ENCODE results near the gene GBX2.

The GBX2 gene

DNA sequence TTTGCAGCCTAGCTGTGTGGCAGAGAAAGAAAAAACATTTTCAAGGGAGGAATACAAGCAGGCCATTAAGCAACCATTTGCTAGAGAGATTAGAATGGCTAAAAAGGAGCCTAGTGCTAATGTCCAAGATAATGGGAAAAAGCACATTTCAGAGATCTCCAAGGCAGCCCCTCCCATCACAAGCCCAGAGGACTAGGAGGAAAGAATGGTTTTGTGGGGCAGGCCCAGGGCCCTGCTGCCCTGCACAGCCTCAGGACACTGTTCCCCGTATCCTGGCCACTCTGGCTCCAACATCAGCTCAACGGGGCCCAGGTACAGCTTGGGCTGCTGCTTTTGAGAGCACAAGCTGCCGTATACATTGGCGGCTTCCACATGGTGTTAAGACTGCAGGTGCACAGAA, 16.5 kb upstream of the GBX2 start:
- Histone ChIP-seq H4K8ac (ENCODE audit: low read depth, low read length) (no peak overlapping the region), H3K27me3 (ENCODE audit: control insufficient read depth in 3 of 3, insufficient read depth in 3 of 3, low read depth in 1 of 3, low read length in 3 of 3) (peaks cover 0 to 7% (median under 1%) of the 10 kb centered on the region in 3 experiments), H3K36me3 (replicated peaks in 1 of 2; ENCODE audit: control insufficient read depth in 2 of 2, insufficient read depth in 2 of 2, low read length in 2 of 2) (no peaks in the 10 kb centered on the region), H2BK5ac (ENCODE audit: low read length) (no peak overlapping the region), H3K4me2 (ENCODE audit: insufficient read depth, low read length, poor library complexity, severe bottlenecking) (no peak overlapping the region), H3K18ac (ENCODE audit: low read length) (no peak overlapping the region), H4K91ac (ENCODE audit: low read depth, low read length, poor library complexity) (no peak overlapping the region), H3K23ac (ENCODE audit: low read depth, low read length, poor library complexity) (no peak overlapping the region), H3K9ac (ENCODE audit: low read depth, low read length, poor library complexity) (no peak overlapping the region), H2BK120ac (ENCODE audit: low read depth, low read length) (no peak overlapping the region), H3K79me1 (ENCODE audit: low read depth, low read length) (no peaks in the 10 kb centered on the region), H3K4ac (ENCODE audit: low read length) (no peak overlapping the region), H2AK5ac (ENCODE audit: low read depth, low read length) (no peak overlapping the region), H2AFZ (ENCODE audit: low read length) (no peak overlapping the region), H2BK12ac (ENCODE audit: low read length) (no peak overlapping the region), H3K4me1 (ENCODE audit: control insufficient read depth in 2 of 2, insufficient read depth in 1 of 2, low read depth in 1 of 2, low read length in 2 of 2) (no peaks in the 10 kb centered on the region), H3K27ac (replicated peaks; ENCODE audit: low read length) (no peak overlapping the region), H3K4me3 (ENCODE audit: low read length in 2 of 2) (no peak overlapping the region), H3K9me3 (replicated peaks in 1 of 2; ENCODE audit: control insufficient read depth in 2 of 2, insufficient read depth in 1 of 2, low read depth in 1 of 2, low read length in 2 of 2) (peaks cover 2 to 13% of the 10 kb centered on the region in 2 donors), H3K14ac (ENCODE audit: low read length) (no peak overlapping the region), H2BK15ac (ENCODE audit: low read length) (no peak overlapping the region)
- DNase-seq (ENCODE audit: low spot score) = no peak
- WGBS, 2 donors (ENCODE audit: extremely low coverage in 2 of 2, insufficient read length in 2 of 2, insufficient replicate concordance in 1 of 2) = no CpG with 5 or more reads among the region's 4 CpGs

DNA sequence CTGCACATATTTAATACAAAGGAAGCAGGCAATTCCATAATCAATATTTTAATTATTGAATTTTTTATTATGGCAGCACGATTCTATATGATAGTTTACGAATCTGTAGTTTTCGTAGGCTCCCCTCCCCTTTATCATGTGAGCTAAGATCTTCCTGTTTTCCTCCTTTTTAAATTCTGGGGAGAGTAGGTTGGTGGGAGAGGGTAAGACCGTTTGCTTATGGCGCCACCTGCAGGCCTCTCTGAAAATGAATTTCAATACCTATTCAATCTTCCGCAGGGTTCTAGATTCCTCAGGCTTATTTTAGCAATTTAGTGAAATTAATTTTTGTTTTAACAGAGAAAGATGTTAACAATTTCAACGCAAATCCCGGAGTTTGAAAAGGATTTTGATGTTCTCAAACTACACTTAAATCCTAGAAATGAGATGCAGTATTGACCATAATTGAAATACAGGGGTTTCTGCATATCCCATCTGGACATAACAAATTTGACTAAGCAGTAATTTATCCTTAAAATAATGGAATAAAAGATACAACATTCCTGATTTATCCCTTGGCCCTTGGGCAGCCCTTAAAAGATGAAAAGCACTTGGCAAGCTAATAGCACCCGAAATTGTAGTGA, 12.8 kb upstream of the GBX2 start:
- H4K91ac ChIP-seq (ENCODE audit: low read depth, low read length, poor library complexity) = no peak overlapping the region
- peaks cover 0 to 34% (median 3%) of the 10 kb centered on the region in 3 experiments for H3K27me3 ChIP-seq (ENCODE audit: control insufficient read depth in 3 of 3, insufficient read depth in 3 of 3, low read depth in 1 of 3, low read length in 3 of 3)
- H3K9ac ChIP-seq (ENCODE audit: low read depth, low read length, poor library complexity) = no peak overlapping the region
- no peak overlapping the region for H4K8ac ChIP-seq (ENCODE audit: low read depth, low read length)
- WGBS, 2 donors (ENCODE audit: extremely low coverage in 2 of 2, insufficient read length in 2 of 2, insufficient replicate concordance in 1 of 2) = no CpG with 5 or more reads among the region's 9 CpGs
- H2BK15ac ChIP-seq (ENCODE audit: low read length) = no peak overlapping the region
- no peak overlapping the region for H2AK5ac ChIP-seq (ENCODE audit: low read depth, low read length)
- H3K4ac ChIP-seq (ENCODE audit: low read length) = no peak overlapping the region
- no peak overlapping the region for H3K18ac ChIP-seq (ENCODE audit: low read length)
- no peak overlapping the region for H3K4me3 ChIP-seq (ENCODE audit: low read length in 2 of 2)
- no peak overlapping the region for H2BK5ac ChIP-seq (ENCODE audit: low read length)
- no peak overlapping the region for H2AFZ ChIP-seq (ENCODE audit: low read length)
- no peak overlapping the region for H3K4me2 ChIP-seq (ENCODE audit: insufficient read depth, low read length, poor library complexity, severe bottlenecking)
- no peak overlapping the region for H2BK12ac ChIP-seq (ENCODE audit: low read length)
- H3K27ac ChIP-seq (replicated peaks; ENCODE audit: low read length) = no peak overlapping the region
- H3K23ac ChIP-seq (ENCODE audit: low read depth, low read length, poor library complexity) = no peak overlapping the region
- no peaks in the 10 kb centered on the region for H3K79me1 ChIP-seq (ENCODE audit: low read depth, low read length)
- H3K4me1 ChIP-seq (ENCODE audit: control insufficient read depth in 2 of 2, insufficient read depth in 1 of 2, low read depth in 1 of 2, low read length in 2 of 2) = peaks cover 0 to 3% of the 10 kb centered on the region in 2 donors
- no peaks in the 10 kb centered on the region for H3K36me3 ChIP-seq (replicated peaks in 1 of 2; ENCODE audit: control insufficient read depth in 2 of 2, insufficient read depth in 2 of 2, low read length in 2 of 2)
- H3K14ac ChIP-seq (ENCODE audit: low read length) = no peak overlapping the region
- H2BK120ac ChIP-seq (ENCODE audit: low read depth, low read length) = no peak overlapping the region
- H3K9me3 ChIP-seq (replicated peaks in 1 of 2; ENCODE audit: control insufficient read depth in 2 of 2, insufficient read depth in 1 of 2, low read depth in 1 of 2, low read length in 2 of 2) = peaks cover 2 to 13% of the 10 kb centered on the region in 2 donors
- peak; percentile 72 for DNase-seq (ENCODE audit: low spot score)

DNA sequence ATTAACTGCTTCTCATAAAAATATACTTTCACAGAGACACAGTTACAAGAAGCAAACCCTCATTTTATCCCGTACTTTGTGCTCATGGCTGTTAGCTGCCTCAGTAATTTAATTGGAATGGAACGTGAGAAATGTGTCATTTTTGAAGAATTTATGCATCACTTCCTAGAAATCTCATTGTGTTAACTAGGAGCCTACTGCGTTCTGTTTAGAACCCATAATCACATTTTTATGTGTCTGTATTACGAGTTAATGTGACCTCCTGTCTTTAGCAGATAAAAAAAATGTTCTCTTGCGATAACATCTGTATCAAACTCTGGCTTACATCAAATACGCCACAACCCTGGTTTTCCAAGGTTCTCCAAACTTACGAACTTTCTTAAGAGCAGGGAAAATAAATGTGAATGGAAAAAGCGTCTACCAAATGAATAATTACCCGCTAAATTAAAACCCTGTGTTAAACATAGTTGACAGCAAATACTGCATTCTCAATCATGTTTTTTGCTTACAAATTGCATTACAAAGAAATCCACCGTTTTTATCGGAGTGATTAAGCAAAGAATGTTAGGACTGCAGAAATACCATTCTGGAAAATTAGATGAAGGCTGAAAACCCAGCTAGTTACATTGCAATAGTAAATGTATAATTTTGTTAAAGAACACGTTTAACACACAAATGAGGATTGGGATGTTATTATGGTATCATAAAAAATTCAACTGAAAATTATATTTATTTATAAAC, 12.1 kb upstream of the GBX2 start:
- no peak overlapping the region for H3K27ac ChIP-seq (replicated peaks; ENCODE audit: low read length)
- H3K14ac ChIP-seq (ENCODE audit: low read length) = no peak overlapping the region
- no peak overlapping the region for H2AFZ ChIP-seq (ENCODE audit: low read length)
- no peak overlapping the region for H2BK5ac ChIP-seq (ENCODE audit: low read length)
- H2BK12ac ChIP-seq (ENCODE audit: low read length) = no peak overlapping the region
- H3K23ac ChIP-seq (ENCODE audit: low read depth, low read length, poor library complexity) = no peak overlapping the region
- no peak overlapping the region for H3K4me2 ChIP-seq (ENCODE audit: insufficient read depth, low read length, poor library complexity, severe bottlenecking)
- peaks cover 0 to 9% of the 10 kb centered on the region in 2 donors for H3K4me1 ChIP-seq (ENCODE audit: control insufficient read depth in 2 of 2, insufficient read depth in 1 of 2, low read depth in 1 of 2, low read length in 2 of 2)
- H3K27me3 ChIP-seq (ENCODE audit: control insufficient read depth in 3 of 3, insufficient read depth in 3 of 3, low read depth in 1 of 3, low read length in 3 of 3) = peaks cover 0 to 41% (median 6%) of the 10 kb centered on the region in 3 experiments
- WGBS, 2 donors (ENCODE audit: extremely low coverage in 2 of 2, insufficient read length in 2 of 2, insufficient replicate concordance in 1 of 2) = no CpG with 5 or more reads among the region's 12 CpGs
- H2BK120ac ChIP-seq (ENCODE audit: low read depth, low read length) = no peak overlapping the region
- H3K18ac ChIP-seq (ENCODE audit: low read length) = no peak overlapping the region
- no peak for DNase-seq (ENCODE audit: low spot score)
- H3K4me3 ChIP-seq (ENCODE audit: low read length in 2 of 2) = no peak overlapping the region
- H4K8ac ChIP-seq (ENCODE audit: low read depth, low read length) = no peak overlapping the region
- H3K9ac ChIP-seq (ENCODE audit: low read depth, low read length, poor library complexity) = no peak overlapping the region
- no peak overlapping the region for H2BK15ac ChIP-seq (ENCODE audit: low read length)
- H2AK5ac ChIP-seq (ENCODE audit: low read depth, low read length) = no peak overlapping the region
- H3K79me1 ChIP-seq (ENCODE audit: low read depth, low read length) = no peaks in the 10 kb centered on the region
- peaks cover 2 to 10% of the 10 kb centered on the region in 2 donors for H3K9me3 ChIP-seq (replicated peaks in 1 of 2; ENCODE audit: control insufficient read depth in 2 of 2, insufficient read depth in 1 of 2, low read depth in 1 of 2, low read length in 2 of 2)
- no peak overlapping the region for H3K4ac ChIP-seq (ENCODE audit: low read length)
- no peak overlapping the region for H4K91ac ChIP-seq (ENCODE audit: low read depth, low read length, poor library complexity)
- no peaks in the 10 kb centered on the region for H3K36me3 ChIP-seq (replicated peaks in 1 of 2; ENCODE audit: control insufficient read depth in 2 of 2, insufficient read depth in 2 of 2, low read length in 2 of 2)
